Body of pancreas (tissue), 4 donors: ENCODE results near the gene PCBP3. TPM values are rescaled to one million over a fixed set of nuclear protein-coding genes. Genes with fewer than 3 reads are reported as not detected.

ENCODE experiments used
- ATAC-seq: fragments of 150-250 bp; one replicate; pipeline ENCODE4 v1.9.1; 2016
- DNase-seq, 4 donors: peaks; one replicate each; pipeline ENCODE4 v3.0.0-alpha.2; 2019
- H3K27ac ChIP-seq, 4 donors: fragments of 200-600 bp; sonication (generic); 1 replicate in 3 of 4; 2 replicates in 1 of 4; pipeline versions ENCODE4 v1.5.1 to v1.6.1; 2016 to 2019; ENCODE audit warnings: mild to moderate bottlenecking in 1 of 4, mixed read lengths in 1 of 4, moderate library complexity in 1 of 4
- H3K27me3 ChIP-seq, 2 donors: fragments of 200-600 bp; sonication (generic); one replicate each; pipeline ENCODE4 v1.6.0; 2016; ENCODE audit warnings: mild to moderate bottlenecking in 1 of 2
- H3K36me3 ChIP-seq, 2 donors: fragments of 200-600 bp; sonication (generic); replicated peaks in 1 of 2; 2 replicates each; pipeline ENCODE4 v1.5.1; 2016; ENCODE audit warnings: low read depth in 2 of 2; ENCODE audit not compliant: insufficient read depth in 1 of 2
- H3K4me1 ChIP-seq: fragments of 200-600 bp; sonication (generic); one replicate; pipeline ENCODE4 v1.6.0; 2016
- H3K4me3 ChIP-seq, 2 donors: fragments of 200-600 bp; sonication (generic); 1 replicate in 1 of 2; 2 replicates in 1 of 2; pipeline ENCODE4 v1.5.1; 2016 to 2019
- H3K9me3 ChIP-seq, 3 donors: fragments of 200-600 bp; sonication (generic); 1 replicate in 2 of 3; 2 replicates in 1 of 3; pipeline ENCODE4 v1.5.1; 2016
- CTCF ChIP-seq, 7 experiments: fragments of 450-650 bp in 4 of 7; fragments of 200-600 bp in 3 of 7; sonication (generic) in 3 of 7; IDR thresholded peaks; one replicate each; pipeline ENCODE4 v1.5.1; 2016 to 2019; ENCODE audit warnings: antibody characterized with exemption in 7 of 7
- POLR2A ChIP-seq, 3 donors: fragments of 450-650 bp; IDR thresholded peaks; one replicate each; pipeline ENCODE4 v1.6.1; 2016; ENCODE audit warnings: antibody characterized with exemption in 3 of 3, mild to moderate bottlenecking in 2 of 3
- WGBS, 2 donors: methylation state at CpG; one replicate each; pipeline ENCODE4 v1.1.5; 2017; 5-methylcytosine and 5-hydroxymethylcytosine counted together
- intact Hi-C: fragments of 100-400 bp; cut with DNase I; formaldehyde crosslinking; loops from one replicate; pipeline ENCODE4 v1.15.1; 2023
- total RNA-seq, 2 donors: library from RNA; depleted of rRNA; stranded (reverse); fragments of >200 nt; gene quantifications; one replicate each; pipeline ENCODE4 v1.1.0, GENCODE V29; 2016

Gene PCBP3
- total RNA-seq, 2 donors from 2014 or later, result 1.3 to 4.6 TPM

DNA sequence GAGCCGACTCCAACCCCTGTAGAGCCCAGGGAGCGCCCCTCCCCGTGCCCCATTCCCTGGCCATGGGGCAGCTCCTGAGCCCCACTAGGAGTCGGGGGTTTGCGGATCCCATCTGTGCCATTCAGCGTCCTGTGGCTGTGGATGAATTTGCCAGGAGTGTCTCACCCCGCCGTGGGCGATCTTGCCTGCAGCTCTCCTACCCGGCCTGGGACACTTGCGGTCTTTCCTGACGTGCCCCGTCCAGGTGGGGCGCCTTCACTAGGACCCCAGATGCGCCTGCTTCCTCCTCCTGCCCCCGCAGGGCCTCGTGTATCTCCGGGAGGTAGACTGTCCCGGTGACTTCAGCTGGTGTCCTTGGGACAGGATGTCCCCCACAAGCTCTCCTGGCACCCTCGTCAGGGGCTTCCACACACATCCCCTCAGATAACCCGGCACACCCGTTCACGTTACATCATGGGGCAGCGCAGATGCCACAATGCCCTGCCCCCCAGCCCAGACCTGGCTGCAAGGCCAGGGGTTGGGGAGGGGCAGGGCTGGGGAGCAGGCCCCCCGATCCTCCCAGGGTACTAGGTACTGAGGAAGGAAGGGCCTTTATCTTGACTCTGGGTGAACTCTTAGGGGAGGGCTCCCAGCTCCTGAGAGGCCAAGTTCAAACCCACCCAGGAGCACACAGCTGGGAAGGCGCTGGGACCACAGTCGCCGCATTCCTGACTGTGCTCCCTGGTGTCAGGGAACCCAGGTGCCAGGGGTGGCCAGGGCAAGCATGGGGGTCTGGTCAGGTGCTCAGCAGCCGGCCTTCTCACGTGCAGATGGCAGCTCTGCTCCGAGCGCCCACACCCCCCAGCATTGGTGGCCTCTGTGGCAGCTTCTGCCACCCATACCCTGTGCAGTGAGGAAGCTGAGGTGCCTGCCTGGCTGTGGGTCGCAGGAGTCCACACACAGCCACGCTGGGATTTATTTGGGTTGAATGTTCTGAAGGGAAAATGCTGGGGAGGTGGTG, 284.6 kb downstream of the PCBP3 start:
- DNase-seq (no peak), ATAC-seq (no peak)
- H3K9me3 ChIP-seq, result no peaks in the 10 kb centered on the region
- H3K27me3 ChIP-seq, result no peaks in the 10 kb centered on the region
- 78 to 79% methylated on average over 22 to 34 of the region's 34 CpGs for WGBS, 2 donors
- H3K27ac ChIP-seq, result no peak overlapping the region
- TF ChIP-seq CTCF (IDR thresholded peaks at IDR 0.05) (no peak), POLR2A (IDR thresholded peaks at IDR 0.05) (no peak)
- no peaks in the 10 kb centered on the region for H3K4me1 ChIP-seq
- intact Hi-C loops, result no loop called here
- no peak overlapping the region for H3K4me3 ChIP-seq
- no peaks in the 10 kb centered on the region for H3K36me3 ChIP-seq

DNA sequence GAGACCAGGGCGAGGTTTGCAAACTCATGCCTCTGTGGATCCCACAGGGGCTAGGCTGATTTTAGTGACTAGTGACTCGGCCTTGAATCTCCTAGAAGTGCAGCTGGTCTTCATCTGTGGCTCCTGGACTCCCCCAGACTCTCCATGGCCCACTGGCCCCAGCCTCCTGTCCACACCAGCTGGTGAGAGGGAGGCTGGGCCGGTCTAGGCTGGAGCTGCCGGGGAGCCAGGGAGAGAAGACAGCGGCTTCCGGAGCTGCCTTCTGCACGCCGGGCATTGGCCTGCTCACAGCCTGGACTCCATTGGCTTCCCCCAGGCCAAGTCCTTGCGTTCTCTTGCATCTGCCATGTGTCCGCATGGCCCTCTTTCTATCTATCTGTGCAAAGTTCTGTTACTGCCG, 285.9 kb downstream of the PCBP3 start:
- no peak for TF ChIP-seq CTCF (IDR thresholded peaks at IDR 0.05)
- TF ChIP-seq POLR2A (IDR thresholded peaks at IDR 0.05), result no peak
- Histone ChIP-seq H3K27me3 (no peaks in the 10 kb centered on the region), H3K4me3 (no peak overlapping the region), H3K9me3 (no peaks in the 10 kb centered on the region), H3K27ac (no peak overlapping the region), H3K4me1 (no peaks in the 10 kb centered on the region), H3K36me3 (no peaks in the 10 kb centered on the region)
- DNase-seq, result no peak
- intact Hi-C loops, result no loop called here
- WGBS, 2 donors, result 90 to 93% methylated on average over 4 to 11 of the region's 11 CpGs
- ATAC-seq, result no peak

DNA sequence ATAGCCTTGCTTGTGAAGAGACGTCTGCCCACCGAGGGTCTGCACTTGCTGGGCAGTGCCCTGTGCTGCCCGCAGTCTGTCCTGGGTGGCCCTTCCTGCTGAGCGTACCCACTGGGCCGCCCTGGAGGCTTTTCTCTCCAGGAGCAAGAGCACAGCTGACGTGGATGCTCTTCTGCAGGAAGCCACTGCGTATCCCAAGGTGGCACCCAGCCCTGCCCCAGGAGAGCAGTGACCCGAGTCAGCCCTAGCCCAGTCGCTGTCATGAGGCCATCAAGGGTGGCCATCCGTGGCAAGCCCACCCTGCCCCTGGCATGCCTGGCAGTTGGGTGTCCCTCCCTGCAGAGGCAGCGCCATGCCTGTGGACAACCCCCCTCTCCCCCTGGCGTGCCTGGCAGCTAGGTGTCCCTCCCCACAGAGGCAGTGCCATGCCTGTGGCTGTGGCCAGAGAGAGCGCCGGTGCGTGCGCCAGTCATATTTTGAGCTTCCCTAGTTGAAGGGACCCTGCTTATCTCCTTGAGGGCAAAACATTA, 286.8 kb downstream of the PCBP3 start:
- Histone ChIP-seq H3K9me3 (no peaks in the 10 kb centered on the region), H3K4me1 (no peaks in the 10 kb centered on the region), H3K27ac (no peak overlapping the region), H3K36me3 (no peaks in the 10 kb centered on the region), H3K27me3 (no peaks in the 10 kb centered on the region), H3K4me3 (no peak overlapping the region)
- TF ChIP-seq CTCF (IDR thresholded peaks at IDR 0.05), result no peak
- no peak for TF ChIP-seq POLR2A (IDR thresholded peaks at IDR 0.05)
- DNase-seq (no peak), ATAC-seq (no peak)
- WGBS, 2 donors, result 80 to 94% methylated on average over 3 to 16 of the region's 16 CpGs
- intact Hi-C loops, result no loop called here

GRCh38 chr21:45930792-45931191, 287.3 kb downstream of the PCBP3 start:
- ATAC-seq (no peak), DNase-seq (no peak)
- H3K4me3 ChIP-seq, result no peak overlapping the region
- H3K27ac ChIP-seq, result no peak overlapping the region
- intact Hi-C loops, result no loop called here
- no peaks in the 10 kb centered on the region for H3K27me3 ChIP-seq
- H3K9me3 ChIP-seq, result no peaks in the 10 kb centered on the region
- TF ChIP-seq POLR2A (IDR thresholded peaks at IDR 0.05), result no peak
- TF ChIP-seq CTCF (IDR thresholded peaks at IDR 0.05), result no peak
- 72 to 81% methylated on average over 5 to 7 of the region's 7 CpGs for WGBS, 2 donors
- H3K4me1 ChIP-seq, result no peaks in the 10 kb centered on the region
- no peaks in the 10 kb centered on the region for H3K36me3 ChIP-seq
